CMK (cell line): ENCODE results near the gene ST8SIA5.

Experiments used
- DNase-seq: peaks from one replicate; pipeline ENCODE4 v3.0.0-alpha.2; 2010; ENCODE audit warnings: low read depth

The ST8SIA5 gene

GRCh38 chr18:46711444-46711863 is 45.4 kb downstream of the ST8SIA5 start:
- DNase-seq, result peak; percentile 67

DNA sequence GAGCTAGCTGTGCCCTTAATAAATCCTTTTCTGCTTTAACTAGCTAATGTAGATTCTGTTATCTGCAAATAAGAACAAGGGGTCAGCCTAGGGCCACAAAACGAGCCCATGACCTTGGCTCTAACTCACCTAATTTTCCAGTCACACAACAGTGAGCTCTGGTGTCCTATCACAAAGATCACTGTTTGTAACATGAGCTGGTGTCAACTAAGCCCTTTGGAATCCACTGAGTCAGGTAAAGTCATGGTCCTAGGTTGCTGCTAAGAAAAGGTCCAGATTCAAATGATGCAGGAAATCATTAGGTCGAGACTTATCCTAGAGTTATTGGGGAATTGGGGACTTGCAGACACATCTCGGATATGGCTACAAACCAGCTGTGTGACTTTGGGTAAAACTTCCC is 49.9 kb downstream of the ST8SIA5 start:
- DNase-seq, result no peak

GRCh38 chr18:46705521-46705920 is 51.3 kb downstream of the ST8SIA5 start:
- DNase-seq, result no peak

GRCh38 chr18:46704816-46705215 is 52.0 kb downstream of the ST8SIA5 start:
- DNase-seq, result no peak

- DNase-seq, result no peak
Measured at GRCh38 chr18:46704189-46704588, 52.7 kb downstream of the ST8SIA5 start.

DNA sequence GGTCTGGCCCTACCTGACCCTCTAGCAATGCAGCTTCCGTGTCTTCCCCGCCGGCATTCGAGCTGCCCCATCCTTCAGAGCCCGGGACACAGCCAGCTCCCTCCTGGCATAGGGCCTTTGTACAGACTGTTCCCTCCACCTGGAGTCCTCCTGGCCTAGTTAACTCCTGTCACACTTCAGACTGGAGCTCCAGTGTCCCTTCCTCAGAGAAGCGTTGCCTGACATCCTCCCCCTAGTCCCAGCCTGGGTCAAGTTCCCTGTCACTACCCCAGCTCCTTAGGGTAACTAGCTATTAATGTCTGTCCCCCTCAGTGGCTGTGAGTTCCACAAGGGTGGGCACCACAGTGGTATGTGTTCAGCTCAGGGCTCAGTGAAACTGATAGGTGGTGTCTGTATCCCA is 54.4 kb downstream of the ST8SIA5 start:
- no peak for DNase-seq

DNA sequence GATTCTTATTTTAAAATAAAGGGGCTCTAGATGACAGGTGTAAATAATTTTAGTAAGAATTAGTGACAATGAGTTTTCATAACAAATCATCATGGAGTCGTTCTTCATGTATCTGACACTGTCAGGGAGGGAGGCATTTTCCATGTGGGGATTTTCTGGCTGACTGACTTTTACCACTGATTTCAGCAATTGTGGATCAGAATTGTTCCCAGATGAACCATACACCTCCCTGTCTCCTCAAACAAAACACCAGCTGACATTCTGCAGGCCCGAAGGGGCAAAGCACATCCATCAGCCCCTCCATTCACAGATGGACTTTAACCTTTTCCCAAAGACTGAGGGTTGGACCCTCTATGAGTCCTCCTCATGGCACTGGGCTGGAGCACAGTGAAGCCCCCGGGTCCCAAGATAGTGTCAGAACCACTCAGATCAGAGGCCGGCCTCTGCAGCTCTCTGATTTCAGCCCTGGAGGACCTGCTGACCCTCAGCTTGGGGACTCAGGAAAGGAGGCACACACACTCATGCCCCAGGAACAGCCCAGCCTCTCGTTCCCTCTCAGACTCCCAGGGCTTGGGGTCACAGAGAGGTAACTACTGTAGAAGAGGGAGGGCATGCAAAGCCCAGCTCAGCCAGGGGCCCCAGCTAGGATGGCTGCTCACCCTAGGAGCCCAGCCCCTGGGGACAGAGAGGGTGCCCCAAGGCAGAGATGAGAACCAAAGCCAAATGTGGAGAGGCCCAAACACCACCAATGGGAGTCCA is 56.6 kb downstream of the ST8SIA5 start:
- no peak for DNase-seq

- DNase-seq, result no peak
Measured at GRCh38 chr18:46696702-46697101, 60.2 kb downstream of the ST8SIA5 start.

GRCh38 chr18:46696268-46696667 is 60.6 kb downstream of the ST8SIA5 start:
- DNase-seq, result no peak

DNA sequence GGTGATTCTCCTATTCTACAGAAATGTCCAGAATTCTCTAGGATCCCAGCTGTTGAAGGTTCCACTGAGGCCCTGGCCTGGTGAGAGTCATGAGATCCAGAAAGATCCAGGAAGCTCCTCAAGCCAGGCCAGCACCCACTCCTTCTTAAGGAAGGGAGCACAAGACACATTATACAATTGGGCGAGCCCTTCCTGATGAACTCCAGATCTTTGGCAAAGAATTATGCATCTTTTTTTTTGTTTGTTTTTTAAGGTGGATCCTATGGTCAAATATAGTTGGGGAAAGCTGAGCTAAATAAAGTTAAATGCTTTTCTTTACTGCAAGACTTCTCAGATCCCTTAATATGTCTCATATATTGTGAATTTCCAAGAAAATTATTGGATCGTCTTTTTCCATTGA is 62.9 kb downstream of the ST8SIA5 start:
- DNase-seq, result no peak

DNA sequence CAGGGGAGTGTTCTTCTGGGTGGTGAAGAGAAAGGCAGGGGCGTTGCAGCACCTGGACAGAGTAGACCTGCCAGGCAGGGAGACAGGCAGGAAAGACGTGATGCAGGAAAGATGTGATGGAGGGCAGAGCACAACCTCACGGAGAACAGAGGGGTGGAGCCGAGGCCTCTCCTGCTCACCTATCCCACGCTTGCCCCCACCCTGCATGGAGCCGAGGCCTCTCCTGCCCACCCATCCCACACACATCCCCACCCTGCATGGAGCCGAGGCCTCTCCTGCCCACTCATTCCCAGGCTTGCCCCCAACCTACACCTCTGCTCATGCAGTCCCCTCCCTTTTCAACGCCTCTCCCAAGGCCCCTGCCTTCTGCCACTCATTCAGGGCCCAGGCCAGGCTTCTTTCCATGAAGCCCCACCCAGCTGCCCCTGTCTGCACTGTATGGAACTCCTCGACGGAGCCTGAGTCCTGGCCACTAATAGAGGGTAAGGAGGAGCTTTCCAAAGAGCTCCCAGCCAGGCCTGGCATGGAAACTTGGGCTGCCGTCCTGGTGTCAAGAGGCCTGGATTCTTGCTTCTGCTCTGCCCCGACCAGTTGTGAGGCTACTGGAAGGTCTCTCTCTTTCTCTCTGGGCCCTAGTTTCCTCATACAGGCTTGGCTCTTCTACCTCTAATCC is 67.9 kb downstream of the ST8SIA5 start:
- no peak for DNase-seq

GRCh38 chr18:46686186-46686585 is 70.7 kb downstream of the ST8SIA5 start:
- no peak for DNase-seq

- no peak for DNase-seq
Measured at GRCh38 chr18:46683252-46683651, 73.6 kb downstream of the ST8SIA5 start.

DNA sequence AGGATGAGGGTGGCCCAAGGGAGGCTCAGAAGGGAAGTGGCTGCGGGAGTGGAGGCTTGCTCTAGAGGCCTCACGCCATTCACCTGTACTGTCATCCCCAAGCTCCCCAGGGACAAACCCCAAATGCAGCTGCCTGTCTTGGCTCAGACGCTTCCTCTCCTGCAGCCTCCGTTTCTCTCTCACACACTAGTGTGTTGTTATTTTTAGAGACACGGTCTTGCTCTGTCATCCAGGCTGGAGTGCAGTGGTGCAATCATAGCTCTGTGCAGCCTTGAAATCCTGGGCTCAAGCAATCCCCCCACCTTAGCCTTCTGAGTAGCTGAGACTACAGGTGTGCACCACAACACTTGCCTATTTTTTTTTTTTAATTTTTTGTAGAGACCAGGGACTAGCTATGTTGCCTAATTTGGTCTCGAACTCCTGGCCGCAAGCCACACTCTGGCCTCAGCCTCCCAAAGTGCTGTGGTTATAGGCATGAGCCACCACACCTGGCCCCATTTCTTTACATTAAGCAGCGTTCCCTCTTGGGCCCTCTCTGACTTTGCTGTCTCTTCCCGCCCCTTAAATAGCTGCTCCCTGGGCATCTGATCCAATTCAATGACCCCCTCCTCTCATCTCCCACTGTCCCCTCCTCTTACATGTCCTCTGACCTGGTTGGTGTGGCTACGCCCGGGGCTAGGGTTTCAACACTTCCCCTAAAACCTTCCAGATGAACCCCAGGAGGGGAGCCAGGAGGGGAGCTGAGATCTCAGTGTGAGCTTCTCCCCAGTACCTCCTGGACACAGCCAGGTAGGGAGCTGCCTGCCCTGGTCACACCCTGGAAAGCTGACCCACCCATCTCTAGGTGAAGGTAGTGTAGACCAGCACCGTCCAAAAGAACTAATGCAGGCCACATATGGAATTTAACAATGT is 75.8 kb downstream of the ST8SIA5 start:
- no peak for DNase-seq

DNA sequence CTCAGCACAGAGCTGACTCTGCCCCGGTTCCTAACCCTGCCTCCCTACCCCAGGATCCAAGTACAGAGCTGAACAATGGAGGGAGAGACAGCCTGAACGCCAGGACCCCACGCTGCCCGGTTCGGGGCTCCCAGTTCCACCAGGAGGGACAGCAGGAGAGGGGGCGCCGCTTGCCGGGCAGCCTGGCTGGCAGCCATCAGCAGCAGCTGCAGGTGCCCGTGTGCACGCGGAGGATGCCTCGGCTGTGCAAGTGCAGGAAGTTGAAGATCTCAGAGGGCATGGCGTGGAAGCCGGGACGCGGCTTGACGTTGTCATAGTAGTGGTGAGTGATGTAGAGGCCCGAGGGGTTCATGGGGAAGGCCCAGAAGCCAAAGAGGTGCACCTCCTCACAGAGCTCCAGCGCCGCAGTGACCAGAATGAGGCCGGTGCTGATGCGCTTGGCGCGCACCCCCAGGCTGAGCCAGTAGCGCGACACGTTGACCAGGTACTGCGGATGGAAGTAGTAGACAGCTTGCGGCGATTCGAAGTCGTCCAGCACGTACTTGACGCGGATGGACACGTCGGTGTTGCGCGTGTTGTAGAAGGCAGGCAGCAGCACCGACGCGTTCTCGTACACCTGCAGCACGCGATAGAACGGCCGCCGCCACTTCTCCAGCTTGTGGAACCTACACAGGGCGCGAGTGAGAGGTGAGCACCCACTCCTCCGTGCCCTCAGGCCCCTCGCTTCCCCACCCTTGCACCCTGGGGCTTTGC is 76.8 kb downstream of the ST8SIA5 start:
- DNase-seq, result no peak

- no peak for DNase-seq
Measured at GRCh38 chr18:46678785-46679399, 78.0 kb downstream of the ST8SIA5 start.

DNA sequence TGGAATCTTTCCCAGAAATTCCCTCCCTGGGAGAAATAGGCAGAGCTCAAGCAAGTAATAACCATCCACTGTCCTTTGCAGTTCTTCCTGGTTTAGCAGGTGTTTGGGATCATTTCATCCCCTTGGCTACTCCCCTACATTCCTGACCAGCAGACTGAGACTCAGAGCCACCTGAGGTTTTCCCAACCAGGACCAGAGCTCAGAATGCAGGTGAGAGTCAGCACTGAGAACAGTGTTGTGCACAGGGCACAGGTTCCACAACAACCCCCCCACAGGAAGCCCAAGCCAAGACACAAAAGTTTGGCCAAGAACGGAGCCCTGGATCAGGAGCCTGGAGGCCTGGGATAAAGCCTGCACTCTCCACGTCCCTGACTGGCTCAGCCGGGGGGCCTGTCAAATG is 78.8 kb downstream of the ST8SIA5 start:
- DNase-seq, result no peak

DNA sequence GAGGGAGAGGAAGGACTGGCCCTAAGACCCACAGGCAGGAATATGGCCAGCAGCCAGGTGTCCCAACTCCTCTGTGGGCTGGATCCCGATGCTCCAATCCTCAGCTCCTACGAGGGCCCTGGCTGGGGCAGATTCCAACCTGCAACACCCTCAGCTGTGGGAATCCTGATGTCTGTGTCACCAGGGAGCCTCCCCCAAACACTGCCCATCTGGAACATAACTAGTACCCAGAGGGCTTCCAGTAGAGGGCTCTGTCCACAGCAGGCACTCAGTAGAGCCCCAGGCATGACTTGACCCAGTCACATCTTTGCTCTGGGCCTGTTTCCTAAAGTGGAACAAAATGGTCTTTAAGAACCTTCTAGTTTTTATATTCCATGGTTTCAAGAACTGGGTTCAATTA is 79.2 kb downstream of the ST8SIA5 start:
- no peak for DNase-seq

DNA sequence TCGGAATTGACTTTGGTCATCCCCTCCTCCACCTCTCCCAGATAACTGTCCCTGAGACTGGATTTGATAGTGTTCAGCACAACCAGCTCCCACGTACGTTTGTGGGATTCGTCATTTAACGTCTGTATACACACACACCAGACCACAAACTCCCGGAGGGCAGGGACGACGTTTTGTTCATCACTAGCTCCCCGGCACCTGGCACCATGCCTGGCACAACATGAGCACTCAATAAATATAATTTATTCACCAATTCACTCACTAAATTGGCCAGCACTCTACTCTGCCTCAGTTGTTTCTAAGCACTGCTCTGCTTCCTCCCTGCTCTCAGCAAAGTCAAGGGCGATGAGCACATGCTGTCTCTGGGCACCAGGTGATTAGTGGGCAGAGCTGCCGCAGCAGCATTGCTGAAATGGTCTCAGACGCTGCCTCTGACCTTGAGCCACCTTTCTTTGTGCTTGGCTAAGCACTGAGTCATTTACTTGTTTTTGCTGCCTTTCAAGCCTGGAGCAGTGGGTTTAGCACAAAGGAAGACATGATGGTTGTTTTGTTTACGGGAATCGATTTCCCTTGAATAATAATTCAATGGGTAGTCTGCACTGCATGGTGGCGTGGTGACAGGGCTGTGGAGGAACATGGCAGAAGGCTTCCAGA is 80.5 kb downstream of the ST8SIA5 start:
- no peak for DNase-seq

DNA sequence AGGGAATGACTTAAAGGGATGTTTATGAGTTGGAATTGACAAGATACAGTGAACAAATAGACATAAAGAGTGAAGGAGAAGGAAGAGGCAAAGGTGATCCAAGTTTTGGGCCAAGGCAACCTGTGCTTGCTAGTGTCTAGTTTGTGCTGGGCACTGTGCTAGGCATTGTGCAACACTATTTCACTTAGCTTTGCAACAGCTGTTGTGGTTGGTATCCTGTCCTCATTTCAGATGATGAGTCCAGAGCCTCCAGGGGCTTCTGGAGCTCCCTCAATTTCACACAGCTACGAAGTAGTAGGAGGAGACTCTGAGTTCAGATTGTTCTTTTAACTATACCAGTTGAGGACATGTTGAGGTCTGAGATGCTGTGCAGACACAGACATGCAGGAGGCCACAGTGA is 81.7 kb downstream of the ST8SIA5 start:
- DNase-seq, result no peak
